HepG2 (cell line): Measurements from ENCODE around the gene SEPHS2. TPM values are rescaled to one million over a fixed set of nuclear protein-coding genes. Genes with fewer than 3 reads are reported as not detected.

Experiments
- ARNTL ChIP-seq: sonication (generic); formaldehyde crosslinking; IDR thresholded peaks from 2 replicates; pipeline ENCODE4 v1.4.0; 2020; ENCODE audit warnings: mild to moderate bottlenecking, missing genetic modification reagents
- DRAP1 ChIP-seq: IDR thresholded peaks from 2 replicates; pipeline ENCODE4 v1.6.1; 2016; ENCODE audit warnings: missing genetic modification reagents, missing compliant biosample characterization
- ERF ChIP-seq: IDR thresholded peaks from 2 replicates; pipeline ENCODE4 v1.6.1; 2018; ENCODE audit warnings: missing biosample characterization, missing genetic modification reagents
- GPN1 ChIP-seq: sonication (generic); formaldehyde crosslinking; IDR thresholded peaks from 2 replicates; pipeline ENCODE4 v1.5.1; 2020; ENCODE audit warnings: missing genetic modification reagents, borderline replicate concordance
- ISX ChIP-seq: sonication (generic); formaldehyde crosslinking; conservative IDR thresholded peaks from 2 replicates; pipeline ENCODE4 v1.5.0; 2020; ENCODE audit warnings: missing genetic modification reagents
- KDM5B ChIP-seq: sonication (generic); formaldehyde crosslinking; IDR thresholded peaks from 2 replicates; pipeline ENCODE4 v1.4.0; 2020; ENCODE audit warnings: missing genetic modification reagents, mild to moderate bottlenecking, borderline replicate concordance
- KDM6A ChIP-seq: IDR thresholded peaks from 2 replicates; pipeline ENCODE4 v1.6.1; 2016; ENCODE audit warnings: low read depth
- NR2F2 ChIP-seq: IDR thresholded peaks from 2 replicates; pipeline ENCODE4 v1.6.1; 2012; ENCODE audit warnings: low read depth, inconsistent platforms, borderline replicate concordance
- NR2F6 ChIP-seq, 2 experiments: IDR thresholded peaks; 2 replicates each; pipeline ENCODE4 v1.6.1; 2016; ENCODE audit warnings: antibody characterized with exemption in 1 of 2, mild to moderate bottlenecking in 1 of 2
- PCBP1 ChIP-seq: fragments of 200-400 bp; formaldehyde crosslinking; IDR thresholded peaks from 2 replicates; pipeline ENCODE4 v1.6.1; 2017; ENCODE audit warnings: mild to moderate bottlenecking, low read depth, low read length, borderline replicate concordance
- PHF21A ChIP-seq: sonication (generic); formaldehyde crosslinking; IDR thresholded peaks from 2 replicates; pipeline ENCODE4 v1.5.0; 2020; ENCODE audit warnings: mild to moderate bottlenecking, missing genetic modification reagents
- RXRB ChIP-seq: IDR thresholded peaks from 2 replicates; pipeline ENCODE4 v1.6.1; 2016; ENCODE audit warnings: borderline replicate concordance, missing genetic modification reagents, missing compliant biosample characterization
- THAP11 ChIP-seq: IDR thresholded peaks from 2 replicates; pipeline ENCODE4 v1.6.1; 2016; ENCODE audit warnings: missing biosample characterization, missing genetic modification reagents
- ZNF572 ChIP-seq: sonication (generic); formaldehyde crosslinking; IDR thresholded peaks from 2 replicates; pipeline ENCODE4 v1.5.1; 2020; ENCODE audit warnings: mild to moderate bottlenecking, missing genetic modification reagents
- ZNF788 ChIP-seq: sonication (generic); formaldehyde crosslinking; IDR thresholded peaks from 2 replicates; pipeline ENCODE4 v1.5.0; 2020; ENCODE audit warnings: mild to moderate bottlenecking, missing genetic modification reagents, borderline replicate concordance
- ZSCAN9 ChIP-seq: IDR thresholded peaks from 2 replicates; pipeline ENCODE4 v1.6.1; 2016; ENCODE audit warnings: borderline replicate concordance
- polyA plus RNA-seq, 8 experiments: library from polyadenylated mRNA; depleted of rRNA in 3 of 8; stranded (reverse) in 7 of 8; unstranded in 1 of 8; fragments of >200 nt; fragmentation: Illumina TruSeq in 4 of 8; extraction: Trizol in 4 of 8; gene quantifications; 2 replicates each; pipeline versions ENCODE4 v1.2.1 to v1.2.3, GENCODE V29; 2011 to 2016; ENCODE audit warnings: low read depth in 4 of 8, missing spikeins in 1 of 8, mixed read lengths in 1 of 8; ENCODE audit not compliant: insufficient read depth in 1 of 8
- total RNA-seq, 5 experiments: library from RNA; depleted of rRNA; stranded (reverse); fragments of >200 nt; fragmentation: Illumina TruSeq; extraction: Trizol; gene quantifications; 2 replicates each; pipeline ENCODE4 v1.2.3, GENCODE V29; 2016; ENCODE audit warnings: low read depth in 1 of 5
- TF ChIP-seq, protein P1 (sequence below): sonication (generic); formaldehyde crosslinking; IDR thresholded peaks from 2 replicates; pipeline ENCODE4 v1.4.0; 2020; ENCODE audit warnings: mild to moderate bottlenecking, low read depth, missing genetic modification reagents
- TF ChIP-seq, protein P2 (sequence below): sonication (generic); formaldehyde crosslinking; IDR thresholded peaks from 2 replicates; pipeline ENCODE4 v1.8.1; 2023; ENCODE audit warnings: mild to moderate bottlenecking, missing genetic modification reagents
- TF ChIP-seq, protein P3 (sequence below): sonication (generic); formaldehyde crosslinking; IDR thresholded peaks from 2 replicates; pipeline ENCODE4 v1.8.1; 2023; ENCODE audit warnings: missing genetic modification reagents, inconsistent platforms, borderline replicate concordance
- TF ChIP-seq, protein P4 (sequence below): IDR thresholded peaks from 2 replicates; pipeline ENCODE4 v1.6.1; 2016
- TF ChIP-seq, protein P5 (sequence below): sonication (generic); formaldehyde crosslinking; IDR thresholded peaks from 2 replicates; pipeline ENCODE4 v1.4.0; 2020; ENCODE audit warnings: missing genetic modification reagents

SEPHS2 gene
- total and polyA plus RNA-seq, 2 of the 13 experiments (the other 11 are each of a cell fraction or from before 2014, with no cell fraction given), result 20.7 to 127 TPM

- TF ChIP-seq GPN1 (CRISPR knock-in tag) (no peak), KDM6A (CRISPR knock-in tag) (peak; percentile 83; the same call in 1 of the 2 replicates), NR2F6 (IDR thresholded peaks at IDR 0.05) (peak; percentile 64), NR2F6 (CRISPR knock-in tag; IDR thresholded peaks at IDR 0.05) (peak; percentile 76), RXRB (CRISPR knock-in tag) (peak; percentile 86), NR2F2 (0 out of 2 replicates have a peak, but pooled peaks have one; percentile 18), ZNF572 (peak; percentile 39; the same call in 1 of the 2 replicates), ZSCAN9 (CRISPR knock-in tag) (peak; percentile 76; the same call in 1 of the 2 replicates), ARNTL (CRISPR knock-in tag) (peak; percentile 32; the same call in 1 of the 2 replicates), PCBP1 (no peak), ISX (no peak), KDM5B (CRISPR knock-in tag) (no peak), PHF21A (CRISPR knock-in tag) (peak; percentile 92), ERF (peak; percentile 92; the same call in 1 of the 2 replicates), THAP11 (CRISPR knock-in tag) (peak; percentile 57; the same call in 1 of the 2 replicates), ZNF788 (CRISPR knock-in tag) (peak; percentile 76; the same call in 1 of the 2 replicates), DRAP1 (CRISPR knock-in tag) (peak; percentile 82; the same call in 1 of the 2 replicates)
- TF ChIP-seq, protein P1, sequence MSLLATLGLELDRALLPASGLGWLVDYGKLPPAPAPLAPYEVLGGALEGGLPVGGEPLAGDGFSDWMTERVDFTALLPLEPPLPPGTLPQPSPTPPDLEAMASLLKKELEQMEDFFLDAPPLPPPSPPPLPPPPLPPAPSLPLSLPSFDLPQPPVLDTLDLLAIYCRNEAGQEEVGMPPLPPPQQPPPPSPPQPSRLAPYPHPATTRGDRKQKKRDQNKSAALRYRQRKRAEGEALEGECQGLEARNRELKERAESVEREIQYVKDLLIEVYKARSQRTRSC (CRISPR knock-in tag), result no peak
- TF ChIP-seq, protein P2, sequence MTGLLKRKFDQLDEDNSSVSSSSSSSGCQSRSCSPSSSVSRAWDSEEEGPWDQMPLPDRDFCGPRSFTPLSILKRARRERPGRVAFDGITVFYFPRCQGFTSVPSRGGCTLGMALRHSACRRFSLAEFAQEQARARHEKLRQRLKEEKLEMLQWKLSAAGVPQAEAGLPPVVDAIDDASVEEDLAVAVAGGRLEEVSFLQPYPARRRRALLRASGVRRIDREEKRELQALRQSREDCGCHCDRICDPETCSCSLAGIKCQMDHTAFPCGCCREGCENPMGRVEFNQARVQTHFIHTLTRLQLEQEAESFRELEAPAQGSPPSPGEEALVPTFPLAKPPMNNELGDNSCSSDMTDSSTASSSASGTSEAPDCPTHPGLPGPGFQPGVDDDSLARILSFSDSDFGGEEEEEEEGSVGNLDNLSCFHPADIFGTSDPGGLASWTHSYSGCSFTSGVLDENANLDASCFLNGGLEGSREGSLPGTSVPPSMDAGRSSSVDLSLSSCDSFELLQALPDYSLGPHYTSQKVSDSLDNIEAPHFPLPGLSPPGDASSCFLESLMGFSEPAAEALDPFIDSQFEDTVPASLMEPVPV (CRISPR knock-in tag), result 0 out of 2 replicates have a peak, but pooled peaks have one; percentile 65
- TF ChIP-seq, protein P3, sequence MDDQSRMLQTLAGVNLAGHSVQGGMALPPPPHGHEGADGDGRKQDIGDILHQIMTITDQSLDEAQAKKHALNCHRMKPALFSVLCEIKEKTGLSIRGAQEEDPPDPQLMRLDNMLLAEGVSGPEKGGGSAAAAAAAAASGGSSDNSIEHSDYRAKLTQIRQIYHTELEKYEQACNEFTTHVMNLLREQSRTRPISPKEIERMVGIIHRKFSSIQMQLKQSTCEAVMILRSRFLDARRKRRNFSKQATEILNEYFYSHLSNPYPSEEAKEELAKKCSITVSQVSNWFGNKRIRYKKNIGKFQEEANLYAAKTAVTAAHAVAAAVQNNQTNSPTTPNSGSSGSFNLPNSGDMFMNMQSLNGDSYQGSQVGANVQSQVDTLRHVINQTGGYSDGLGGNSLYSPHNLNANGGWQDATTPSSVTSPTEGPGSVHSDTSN (CRISPR knock-in tag), result no peak
- TF ChIP-seq, protein P4, sequence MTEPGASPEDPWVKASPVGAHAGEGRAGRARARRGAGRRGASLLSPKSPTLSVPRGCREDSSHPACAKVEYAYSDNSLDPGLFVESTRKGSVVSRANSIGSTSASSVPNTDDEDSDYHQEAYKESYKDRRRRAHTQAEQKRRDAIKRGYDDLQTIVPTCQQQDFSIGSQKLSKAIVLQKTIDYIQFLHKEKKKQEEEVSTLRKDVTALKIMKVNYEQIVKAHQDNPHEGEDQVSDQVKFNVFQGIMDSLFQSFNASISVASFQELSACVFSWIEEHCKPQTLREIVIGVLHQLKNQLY (CRISPR knock-in tag), result 0 out of 2 replicates have a peak, but pooled peaks have one; percentile 27
- TF ChIP-seq, protein P5, sequence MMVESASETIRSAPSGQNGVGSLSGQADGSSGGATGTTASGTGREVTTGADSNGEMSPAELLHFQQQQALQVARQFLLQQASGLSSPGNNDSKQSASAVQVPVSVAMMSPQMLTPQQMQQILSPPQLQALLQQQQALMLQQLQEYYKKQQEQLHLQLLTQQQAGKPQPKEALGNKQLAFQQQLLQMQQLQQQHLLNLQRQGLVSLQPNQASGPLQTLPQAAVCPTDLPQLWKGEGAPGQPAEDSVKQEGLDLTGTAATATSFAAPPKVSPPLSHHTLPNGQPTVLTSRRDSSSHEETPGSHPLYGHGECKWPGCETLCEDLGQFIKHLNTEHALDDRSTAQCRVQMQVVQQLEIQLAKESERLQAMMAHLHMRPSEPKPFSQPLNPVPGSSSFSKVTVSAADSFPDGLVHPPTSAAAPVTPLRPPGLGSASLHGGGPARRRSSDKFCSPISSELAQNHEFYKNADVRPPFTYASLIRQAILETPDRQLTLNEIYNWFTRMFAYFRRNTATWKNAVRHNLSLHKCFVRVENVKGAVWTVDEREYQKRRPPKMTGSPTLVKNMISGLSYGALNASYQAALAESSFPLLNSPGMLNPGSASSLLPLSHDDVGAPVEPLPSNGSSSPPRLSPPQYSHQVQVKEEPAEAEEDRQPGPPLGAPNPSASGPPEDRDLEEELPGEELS (CRISPR knock-in tag), result peak; percentile 91
Observed at GRCh38 chr16:30401768-30402425, 43.8 kb downstream of the SEPHS2 start (continued).
